Measurements from ENCODE around the gene CDKN2AIPNL.
A peak's percentile ranks its signal among the peaks of the same experiment; 100 is the strongest.

- TF ChIP-seq ATF2 (tag by site-specific recombination; IDR thresholded peaks at IDR 0.05; ENCODE audit: low read depth) (no peak), HOXA7 (CRISPR knock-in tag; IDR thresholded peaks at IDR 0.05; ENCODE audit: borderline replicate concordance) (no peak), ZNF214 (tag by site-specific recombination; IDR thresholded peaks at IDR 0.05; ENCODE audit: borderline replicate concordance) (no peak), ZNF785 (tag by site-specific recombination; IDR thresholded peaks at IDR 0.05) (no peak), ZNF670 (tag by site-specific recombination; IDR thresholded peaks at IDR 0.05; ENCODE audit: low read depth) (no peak), YY1 (tag by site-specific recombination; IDR thresholded peaks at IDR 0.05) (no peak), ZNF174 (tag by site-specific recombination; IDR thresholded peaks at IDR 0.05) (no peak), PRDM1 (tag by site-specific recombination; IDR thresholded peaks at IDR 0.05) (peak; percentile 35; the same call in 1 of the 2 replicates), KLF10 (tag by site-specific recombination; IDR thresholded peaks at IDR 0.05) (no peak), ZNF707 (tag by site-specific recombination; IDR thresholded peaks at IDR 0.05) (no peak), ZNF157 (tag by site-specific recombination; IDR thresholded peaks at IDR 0.05) (no peak), ZNF580 (tag by site-specific recombination; IDR thresholded peaks at IDR 0.05) (no peak)
- TF ChIP-seq, protein P1, sequence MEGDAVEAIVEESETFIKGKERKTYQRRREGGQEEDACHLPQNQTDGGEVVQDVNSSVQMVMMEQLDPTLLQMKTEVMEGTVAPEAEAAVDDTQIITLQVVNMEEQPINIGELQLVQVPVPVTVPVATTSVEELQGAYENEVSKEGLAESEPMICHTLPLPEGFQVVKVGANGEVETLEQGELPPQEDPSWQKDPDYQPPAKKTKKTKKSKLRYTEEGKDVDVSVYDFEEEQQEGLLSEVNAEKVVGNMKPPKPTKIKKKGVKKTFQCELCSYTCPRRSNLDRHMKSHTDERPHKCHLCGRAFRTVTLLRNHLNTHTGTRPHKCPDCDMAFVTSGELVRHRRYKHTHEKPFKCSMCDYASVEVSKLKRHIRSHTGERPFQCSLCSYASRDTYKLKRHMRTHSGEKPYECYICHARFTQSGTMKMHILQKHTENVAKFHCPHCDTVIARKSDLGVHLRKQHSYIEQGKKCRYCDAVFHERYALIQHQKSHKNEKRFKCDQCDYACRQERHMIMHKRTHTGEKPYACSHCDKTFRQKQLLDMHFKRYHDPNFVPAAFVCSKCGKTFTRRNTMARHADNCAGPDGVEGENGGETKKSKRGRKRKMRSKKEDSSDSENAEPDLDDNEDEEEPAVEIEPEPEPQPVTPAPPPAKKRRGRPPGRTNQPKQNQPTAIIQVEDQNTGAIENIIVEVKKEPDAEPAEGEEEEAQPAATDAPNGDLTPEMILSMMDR (tag by site-specific recombination; IDR thresholded peaks at IDR 0.05) = no peak
Measured at GRCh38 chr5:134420343-134420742, 8.7 kb upstream of the CDKN2AIPNL start.

All from HEK293 (cell line).